Skeletal muscle tissue (tissue), 4 donors: ENCODE measurements around the gene GNG4. TPM values are rescaled to one million over a fixed set of nuclear protein-coding genes. Genes with fewer than 3 reads are reported as not detected.
"Not testable (repeated sequence)": the region's sequence is repeated elsewhere in the genome, so short reads cannot be mapped to it uniquely, and the experiment has no call there.

Experiments used
- H3K27ac ChIP-seq: one replicate; pipeline ENCODE4 v1.7.0; 2013; ENCODE audit warnings: mild to moderate bottlenecking, low read depth, low read length, inconsistent platforms
- H3K27me3 ChIP-seq, 3 donors: one replicate each; pipeline ENCODE4 v1.7.0; 2013; ENCODE audit warnings: low read length in 3 of 3; ENCODE audit not compliant: control insufficient read depth in 3 of 3, insufficient read depth in 3 of 3
- H3K36me3 ChIP-seq, 3 donors: one replicate each; pipeline ENCODE4 v1.7.0; 2013; ENCODE audit warnings: low read length in 3 of 3; ENCODE audit not compliant: control insufficient read depth in 3 of 3, insufficient read depth in 3 of 3
- H3K4me1 ChIP-seq, 3 donors: one replicate each; pipeline ENCODE4 v1.7.0; 2013; ENCODE audit warnings: low read length in 3 of 3, mild to moderate bottlenecking in 3 of 3; ENCODE audit not compliant: control insufficient read depth in 3 of 3, insufficient read depth in 3 of 3
- H3K4me3 ChIP-seq, 3 donors: one replicate each; pipeline ENCODE4 v1.7.0; 2013; ENCODE audit warnings: low read length in 3 of 3
- H3K9ac ChIP-seq, 3 donors: one replicate each; pipeline ENCODE4 v1.7.0; 2013; ENCODE audit warnings: low read length in 3 of 3, mild to moderate bottlenecking in 3 of 3, moderate library complexity in 2 of 3, low read depth in 1 of 3
- H3K9me3 ChIP-seq, 3 donors: one replicate each; pipeline ENCODE4 v1.7.0; 2013; ENCODE audit warnings: low read length in 3 of 3; ENCODE audit not compliant: control insufficient read depth in 3 of 3
- total RNA-seq: library from RNA; depleted of rRNA; stranded (reverse); fragments of >200 nt; gene quantifications from one replicate; pipeline ENCODE4 v1.2.3, GENCODE V29; 2014
- donor health status: Osteomylitis.

Gene GNG4
- total RNA-seq, 1 donor from 2014 or later, result 1.0 TPM

- Histone ChIP-seq H3K36me3 (no peaks in the 10 kb centered on the region), H3K27me3 (peaks cover 3 to 16% (median 3%) of the 10 kb centered on the region in 3 donors), H3K9me3 (peaks cover 0 to 5% (median 3%) of the 10 kb centered on the region in 3 donors), H3K4me1 (no peaks in the 10 kb centered on the region), H3K4me3 (no peak overlapping the region), H3K27ac (no peak overlapping the region), H3K9ac (no peak overlapping the region)
Observed at GRCh38 chr1:235588156-235588555, 61.4 kb downstream of the GNG4 start.

- Histone ChIP-seq H3K4me1 (no peaks in the 10 kb centered on the region), H3K27ac (no peak overlapping the region), H3K36me3 (no peaks in the 10 kb centered on the region), H3K4me3 (no peak overlapping the region), H3K27me3 (peaks cover 3 to 20% (median 3%) of the 10 kb centered on the region in 3 donors), H3K9ac (no peak overlapping the region), H3K9me3 (peaks cover 0 to 5% (median 3%) of the 10 kb centered on the region in 3 donors)
Observed at GRCh38 chr1:235586992-235587391, 62.6 kb downstream of the GNG4 start.

GRCh38 chr1:235586413-235586812 lies 63.2 kb downstream of the GNG4 start:
- H3K4me3 ChIP-seq, result no peak overlapping the region
- peaks cover 0 to 5% (median 3%) of the 10 kb centered on the region in 3 donors for H3K9me3 ChIP-seq
- H3K27me3 ChIP-seq, result peaks cover 3 to 20% (median 3%) of the 10 kb centered on the region in 3 donors
- no peaks in the 10 kb centered on the region for H3K36me3 ChIP-seq
- no peak overlapping the region for H3K9ac ChIP-seq
- no peaks in the 10 kb centered on the region for H3K4me1 ChIP-seq
- no peak overlapping the region for H3K27ac ChIP-seq

GRCh38 chr1:235584973-235585372 lies 64.6 kb downstream of the GNG4 start:
- Histone ChIP-seq H3K9ac (no peak overlapping the region), H3K9me3 (peaks cover 0 to 5% (median 3%) of the 10 kb centered on the region in 3 donors), H3K27ac (no peak overlapping the region), H3K4me1 (no peaks in the 10 kb centered on the region), H3K27me3 (peaks cover 3 to 18% (median 3%) of the 10 kb centered on the region in 3 donors), H3K4me3 (no peak overlapping the region), H3K36me3 (no peaks in the 10 kb centered on the region)

- Histone ChIP-seq H3K9me3 (peaks cover 0 to 1% (median 0%) of the 10 kb centered on the region in 3 donors), H3K9ac (no peak overlapping the region), H3K36me3 (no peaks in the 10 kb centered on the region), H3K27ac (no peak overlapping the region), H3K4me3 (no peak overlapping the region), H3K4me1 (no peaks in the 10 kb centered on the region), H3K27me3 (peaks cover 0 to 18% (median 3%) of the 10 kb centered on the region in 3 donors)
Observed at GRCh38 chr1:235583511-235584001, 66.0 kb downstream of the GNG4 start.

- Histone ChIP-seq H3K4me1 (no peaks in the 10 kb centered on the region), H3K9ac (no peak overlapping the region), H3K27me3 (peaks cover 0 to 18% (median 3%) of the 10 kb centered on the region in 3 donors), H3K27ac (no peak overlapping the region), H3K36me3 (no peaks in the 10 kb centered on the region), H3K4me3 (no peak overlapping the region), H3K9me3 (no peaks in the 10 kb centered on the region)
Observed at GRCh38 chr1:235582130-235582529, 67.5 kb downstream of the GNG4 start.

- Histone ChIP-seq H3K4me3 (no peak overlapping the region), H3K27ac (no peak overlapping the region), H3K36me3 (no peaks in the 10 kb centered on the region), H3K27me3 (peaks cover 0 to 8% (median 0%) of the 10 kb centered on the region in 3 donors), H3K9ac (no peak overlapping the region), H3K4me1 (no peaks in the 10 kb centered on the region), H3K9me3 (no peaks in the 10 kb centered on the region)
Observed at GRCh38 chr1:235579891-235580290, 69.7 kb downstream of the GNG4 start.

GRCh38 chr1:235575597-235575996 lies 74.0 kb downstream of the GNG4 start:
- H3K9me3 ChIP-seq, result no peaks in the 10 kb centered on the region
- H3K9ac ChIP-seq, result no peak overlapping the region
- no peak overlapping the region for H3K27ac ChIP-seq
- no peaks in the 10 kb centered on the region for H3K4me1 ChIP-seq
- H3K36me3 ChIP-seq, result no peaks in the 10 kb centered on the region
- no peak overlapping the region for H3K4me3 ChIP-seq
- no peaks in the 10 kb centered on the region for H3K27me3 ChIP-seq

GRCh38 chr1:235573880-235574279 lies 75.7 kb downstream of the GNG4 start:
- Histone ChIP-seq H3K4me1 (no peaks in the 10 kb centered on the region), H3K4me3 (no peak overlapping the region), H3K9me3 (no peaks in the 10 kb centered on the region), H3K9ac (no peak overlapping the region), H3K27me3 (no peaks in the 10 kb centered on the region), H3K27ac (no peak overlapping the region), H3K36me3 (no peaks in the 10 kb centered on the region)

GRCh38 chr1:235572971-235573370 lies 76.6 kb downstream of the GNG4 start:
- not testable (repeated sequence) for H3K4me3 ChIP-seq, H3K9ac ChIP-seq, H3K4me1 ChIP-seq, H3K27ac ChIP-seq, H3K36me3 ChIP-seq, H3K9me3 ChIP-seq, H3K27me3 ChIP-seq
